ENCODE measurements around the gene ADAMTS9.

ADAMTS9 gene, protein sequence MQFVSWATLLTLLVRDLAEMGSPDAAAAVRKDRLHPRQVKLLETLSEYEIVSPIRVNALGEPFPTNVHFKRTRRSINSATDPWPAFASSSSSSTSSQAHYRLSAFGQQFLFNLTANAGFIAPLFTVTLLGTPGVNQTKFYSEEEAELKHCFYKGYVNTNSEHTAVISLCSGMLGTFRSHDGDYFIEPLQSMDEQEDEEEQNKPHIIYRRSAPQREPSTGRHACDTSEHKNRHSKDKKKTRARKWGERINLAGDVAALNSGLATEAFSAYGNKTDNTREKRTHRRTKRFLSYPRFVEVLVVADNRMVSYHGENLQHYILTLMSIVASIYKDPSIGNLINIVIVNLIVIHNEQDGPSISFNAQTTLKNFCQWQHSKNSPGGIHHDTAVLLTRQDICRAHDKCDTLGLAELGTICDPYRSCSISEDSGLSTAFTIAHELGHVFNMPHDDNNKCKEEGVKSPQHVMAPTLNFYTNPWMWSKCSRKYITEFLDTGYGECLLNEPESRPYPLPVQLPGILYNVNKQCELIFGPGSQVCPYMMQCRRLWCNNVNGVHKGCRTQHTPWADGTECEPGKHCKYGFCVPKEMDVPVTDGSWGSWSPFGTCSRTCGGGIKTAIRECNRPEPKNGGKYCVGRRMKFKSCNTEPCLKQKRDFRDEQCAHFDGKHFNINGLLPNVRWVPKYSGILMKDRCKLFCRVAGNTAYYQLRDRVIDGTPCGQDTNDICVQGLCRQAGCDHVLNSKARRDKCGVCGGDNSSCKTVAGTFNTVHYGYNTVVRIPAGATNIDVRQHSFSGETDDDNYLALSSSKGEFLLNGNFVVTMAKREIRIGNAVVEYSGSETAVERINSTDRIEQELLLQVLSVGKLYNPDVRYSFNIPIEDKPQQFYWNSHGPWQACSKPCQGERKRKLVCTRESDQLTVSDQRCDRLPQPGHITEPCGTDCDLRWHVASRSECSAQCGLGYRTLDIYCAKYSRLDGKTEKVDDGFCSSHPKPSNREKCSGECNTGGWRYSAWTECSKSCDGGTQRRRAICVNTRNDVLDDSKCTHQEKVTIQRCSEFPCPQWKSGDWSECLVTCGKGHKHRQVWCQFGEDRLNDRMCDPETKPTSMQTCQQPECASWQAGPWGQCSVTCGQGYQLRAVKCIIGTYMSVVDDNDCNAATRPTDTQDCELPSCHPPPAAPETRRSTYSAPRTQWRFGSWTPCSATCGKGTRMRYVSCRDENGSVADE (N-terminal part only)

DNA sequence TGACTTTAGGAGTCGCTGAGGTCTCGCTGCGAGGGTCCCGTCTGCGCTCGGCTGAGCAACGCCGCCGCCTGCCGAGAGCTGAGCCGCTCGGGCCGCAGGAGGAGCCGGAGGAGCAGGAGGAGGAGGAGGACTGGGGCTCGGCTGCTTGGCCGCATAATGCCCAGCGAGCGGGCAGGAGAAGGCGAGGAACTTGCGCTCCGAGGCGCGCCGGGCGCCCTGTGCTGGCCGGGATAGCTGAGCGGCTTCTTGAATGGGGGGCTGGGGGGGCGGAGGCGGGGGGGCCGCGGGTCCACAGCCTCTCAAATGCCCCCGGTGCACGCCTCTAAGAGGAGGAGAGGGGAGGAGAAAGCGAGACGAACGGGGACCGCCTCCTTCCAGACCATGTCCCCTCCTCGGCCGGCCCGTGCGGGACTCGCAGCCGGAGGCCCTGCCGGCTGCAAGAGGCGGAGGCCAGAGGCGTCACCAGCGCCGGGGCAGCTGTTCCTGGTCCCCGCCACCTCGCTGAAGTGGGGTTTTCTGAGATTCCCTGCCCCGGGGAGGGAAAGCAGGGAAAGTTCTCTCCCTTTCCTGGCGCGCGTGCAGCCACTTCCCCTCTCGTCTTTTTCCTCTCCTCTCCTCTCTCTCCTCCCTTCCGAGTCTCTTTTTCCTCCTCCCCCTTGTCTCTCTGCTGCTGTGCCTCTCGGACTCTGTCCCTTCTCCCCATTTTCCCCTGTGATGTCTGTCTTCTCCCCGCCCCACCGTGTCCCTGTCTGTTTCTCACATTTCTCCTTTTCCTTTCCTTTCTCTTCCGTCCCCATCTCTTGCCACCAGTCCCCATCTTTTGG, at the start of gene ADAMTS9:
Gene ADAMTS9 (minus strand): TSS at position 220 of the 824 bp plus-strand sequence. CDS start 343 bp downstream, outside the sequence.
- peak; percentile 36 for DNase-seq

DNA sequence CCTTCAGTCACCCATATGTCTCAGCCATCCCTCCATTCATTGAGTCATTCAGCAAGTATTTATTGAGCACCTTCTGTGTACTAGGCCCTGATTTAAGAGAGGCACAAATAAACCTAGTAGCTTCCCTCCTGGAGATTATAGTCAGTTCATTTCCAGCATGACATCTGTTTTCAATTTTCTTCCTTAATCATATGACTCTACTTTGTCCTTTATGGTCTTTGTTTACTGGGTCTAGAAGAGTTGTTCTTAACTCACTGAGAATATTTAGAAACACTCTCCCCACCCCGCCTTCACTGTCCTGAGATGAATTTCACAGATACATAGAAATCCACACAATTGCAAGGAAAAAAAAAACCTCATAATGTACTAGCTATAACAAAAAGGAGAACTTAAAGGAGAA, 44.8 kb upstream of the ADAMTS9 start:
- no peak for DNase-seq

DNA sequence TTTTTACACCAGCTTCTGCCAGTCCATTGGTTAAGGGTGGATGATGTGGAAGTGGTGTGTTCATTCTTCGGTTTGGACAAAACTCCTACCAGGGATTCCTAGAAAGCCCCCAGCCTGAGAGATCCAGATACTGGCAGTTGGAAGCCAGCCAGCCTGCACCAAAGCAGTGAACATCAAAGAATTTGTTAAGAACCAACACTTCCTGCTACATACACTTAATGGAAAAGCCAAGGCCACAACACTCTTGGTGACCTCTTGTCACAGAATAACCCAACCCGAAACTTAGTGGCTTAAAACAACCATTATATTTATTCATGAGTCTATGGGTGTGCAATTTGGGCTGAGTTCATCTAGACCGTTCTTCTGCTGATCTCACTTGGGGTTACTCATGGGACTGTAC, 42.9 kb upstream of the ADAMTS9 start:
- no peak for DNase-seq

DNA sequence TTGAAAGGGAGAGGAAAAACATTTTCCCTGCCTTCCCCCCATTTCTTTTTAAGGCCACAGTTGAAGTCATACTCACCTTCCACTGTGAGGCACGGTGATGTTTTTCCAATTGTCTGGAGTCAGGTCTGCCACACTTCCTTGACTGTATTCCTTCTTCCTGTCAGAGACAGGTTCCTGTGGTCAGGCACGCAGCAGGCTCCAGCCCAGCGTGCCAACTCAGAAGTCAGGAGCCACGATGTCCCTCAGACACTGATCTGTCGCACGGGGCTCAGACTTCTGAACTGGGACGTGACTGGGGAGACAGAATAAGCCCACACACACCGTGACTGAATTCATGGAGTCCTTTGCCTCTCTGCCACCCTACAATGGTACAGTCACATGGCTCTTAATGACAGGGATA, 41.2 kb upstream of the ADAMTS9 start:
- DNase-seq, result no peak

DNA sequence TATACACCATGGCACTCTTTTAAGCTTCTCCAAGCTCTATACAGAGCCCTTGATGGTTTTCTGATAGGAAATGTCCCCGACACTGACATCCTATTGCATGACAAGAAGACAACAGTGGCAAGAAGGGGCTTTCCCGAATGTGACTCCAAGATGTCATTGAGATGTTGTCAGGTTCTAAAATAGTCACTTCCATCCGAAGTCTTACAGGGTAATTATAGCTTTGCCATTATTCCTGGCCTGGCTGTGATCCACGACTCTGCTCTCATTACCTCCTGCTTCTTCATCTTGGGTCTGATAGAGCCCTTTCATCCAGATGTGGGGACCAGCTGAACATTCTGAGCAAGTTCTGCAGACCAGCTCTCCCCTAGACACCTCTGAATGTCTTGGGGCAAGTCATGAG, 40.6 kb upstream of the ADAMTS9 start:
- no peak for DNase-seq

DNA sequence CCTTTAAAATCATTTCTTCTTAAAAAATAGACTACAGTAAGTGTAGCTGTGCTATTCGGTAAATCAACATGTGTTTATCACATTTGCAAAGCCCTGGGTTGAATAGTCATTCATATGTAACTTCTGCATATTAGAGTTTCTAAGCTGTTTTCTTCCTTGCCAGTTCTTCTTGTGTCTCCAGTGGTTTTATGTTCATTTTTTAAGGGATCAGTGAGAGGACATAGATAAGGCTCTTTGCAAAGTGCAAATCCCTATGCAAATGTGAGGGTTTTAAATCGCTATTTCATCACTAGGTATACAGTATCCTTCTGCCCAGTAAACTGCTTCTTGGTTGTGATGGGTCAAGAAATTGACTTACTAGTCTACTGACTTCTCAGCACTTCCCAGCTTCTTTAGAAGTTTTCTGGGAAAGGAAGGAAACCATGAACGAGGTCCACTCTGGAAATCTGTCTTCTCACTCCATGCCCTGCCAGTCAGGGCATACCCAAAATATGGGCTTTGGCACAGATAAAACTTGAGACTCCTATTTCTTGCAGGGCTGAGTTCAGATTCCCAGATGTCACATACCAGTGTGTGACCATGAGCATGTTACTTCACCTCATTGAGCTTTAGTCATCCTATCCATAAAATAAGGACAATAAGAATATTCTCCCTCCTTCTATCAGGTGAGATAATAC, 38.8 kb upstream of the ADAMTS9 start:
- DNase-seq, result no peak

DNA sequence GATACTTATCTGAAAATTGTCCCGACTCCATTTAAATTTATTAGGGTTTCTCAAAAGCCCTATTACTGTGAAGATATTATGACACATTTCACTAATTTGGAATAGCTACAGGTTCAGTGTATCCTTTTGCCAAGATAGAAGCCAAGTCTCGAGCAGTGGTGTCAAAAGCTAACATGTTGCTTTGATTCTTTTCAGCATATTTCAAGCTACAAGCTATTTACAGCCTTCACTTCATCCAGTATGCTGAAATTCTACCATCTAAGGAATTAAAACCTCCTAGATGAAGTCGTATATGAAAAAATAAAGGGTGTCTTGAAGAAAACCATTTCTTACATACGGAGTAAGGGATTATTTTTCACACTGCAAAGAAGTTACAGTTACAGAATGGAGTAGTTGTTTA, 31.2 kb upstream of the ADAMTS9 start:
- no peak for DNase-seq

DNA sequence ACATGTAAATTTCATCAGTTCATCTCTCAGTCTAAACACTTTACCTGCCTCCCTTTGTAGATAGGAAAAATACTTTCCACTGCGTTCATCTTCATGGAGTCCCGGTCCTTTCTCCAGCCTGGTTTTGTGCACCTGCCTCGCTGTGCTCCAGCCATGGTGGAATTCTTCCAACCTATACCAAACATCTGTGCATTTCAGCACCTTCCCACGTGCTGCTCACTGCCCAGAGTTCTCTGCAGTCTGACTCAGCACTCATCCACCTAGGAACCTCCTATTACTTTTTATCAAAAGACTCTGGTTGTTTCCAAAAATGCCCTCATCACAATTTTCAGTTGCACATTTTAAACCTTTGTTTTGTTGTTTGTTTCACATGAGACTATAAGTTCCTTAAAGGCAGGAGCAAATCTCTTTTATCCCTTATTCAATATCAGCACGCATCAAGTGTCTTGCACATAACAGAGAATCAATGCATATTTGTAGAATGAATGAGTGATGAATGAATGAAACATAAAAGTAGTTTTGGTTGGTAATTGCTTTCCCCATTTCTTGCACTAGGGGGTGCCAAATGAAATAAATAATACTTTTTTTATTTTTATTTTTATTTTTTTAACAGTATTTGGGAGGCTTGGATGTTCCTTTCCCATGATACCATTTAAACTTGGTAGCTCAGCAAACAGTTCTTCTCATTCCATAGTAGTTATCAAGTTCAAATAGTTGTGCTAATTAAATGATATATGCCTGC, 30.2 kb upstream of the ADAMTS9 start:
- peak; percentile 3 for DNase-seq

DNA sequence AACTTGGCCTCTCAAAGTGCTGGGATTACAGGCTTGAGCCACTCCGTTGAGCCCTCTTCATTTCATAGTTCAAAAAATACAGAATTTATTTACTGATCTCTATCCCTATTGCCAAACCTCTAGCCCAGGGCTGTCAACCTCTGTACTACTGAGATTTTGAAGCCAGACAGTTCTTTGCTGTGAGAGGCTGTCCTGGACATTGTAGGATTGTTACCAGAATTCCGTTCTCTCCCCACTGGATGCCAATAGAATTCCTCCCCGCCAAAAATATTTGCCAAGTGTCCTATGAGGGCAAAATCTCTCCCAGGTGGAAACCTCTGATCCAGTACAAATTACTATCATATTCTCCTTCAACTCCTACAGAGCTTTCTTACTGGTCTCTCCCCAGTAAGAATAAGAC, 29.6 kb upstream of the ADAMTS9 start:
- DNase-seq, result no peak

DNA sequence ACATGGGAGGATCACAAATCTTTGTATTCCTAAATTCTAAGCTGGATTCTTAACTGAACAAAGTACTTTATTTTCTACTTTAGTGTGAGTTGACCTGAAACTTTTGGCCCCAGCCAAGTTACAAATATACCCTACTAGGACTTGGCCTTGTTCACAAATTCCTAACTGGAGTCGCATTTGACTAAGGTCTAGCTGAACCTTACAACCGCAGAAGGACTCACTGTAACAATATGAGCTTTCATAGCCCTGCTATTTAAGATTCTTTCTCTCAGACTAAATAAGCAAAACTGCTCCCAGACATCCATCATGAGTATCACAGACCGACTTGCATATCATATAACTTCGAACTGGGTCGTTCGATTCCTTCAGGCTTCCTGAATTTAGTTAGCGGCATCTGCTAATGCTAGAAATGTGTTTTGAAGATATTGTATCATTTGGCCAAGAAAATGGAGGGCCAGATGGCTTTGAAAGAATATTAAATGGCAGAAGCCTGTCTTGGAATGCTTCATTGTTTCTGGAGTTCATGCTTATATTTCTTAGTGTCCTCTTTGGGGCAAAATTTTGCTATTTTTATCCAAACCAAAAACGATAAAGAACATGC, 28.4 kb upstream of the ADAMTS9 start:
- no peak for DNase-seq

DNA sequence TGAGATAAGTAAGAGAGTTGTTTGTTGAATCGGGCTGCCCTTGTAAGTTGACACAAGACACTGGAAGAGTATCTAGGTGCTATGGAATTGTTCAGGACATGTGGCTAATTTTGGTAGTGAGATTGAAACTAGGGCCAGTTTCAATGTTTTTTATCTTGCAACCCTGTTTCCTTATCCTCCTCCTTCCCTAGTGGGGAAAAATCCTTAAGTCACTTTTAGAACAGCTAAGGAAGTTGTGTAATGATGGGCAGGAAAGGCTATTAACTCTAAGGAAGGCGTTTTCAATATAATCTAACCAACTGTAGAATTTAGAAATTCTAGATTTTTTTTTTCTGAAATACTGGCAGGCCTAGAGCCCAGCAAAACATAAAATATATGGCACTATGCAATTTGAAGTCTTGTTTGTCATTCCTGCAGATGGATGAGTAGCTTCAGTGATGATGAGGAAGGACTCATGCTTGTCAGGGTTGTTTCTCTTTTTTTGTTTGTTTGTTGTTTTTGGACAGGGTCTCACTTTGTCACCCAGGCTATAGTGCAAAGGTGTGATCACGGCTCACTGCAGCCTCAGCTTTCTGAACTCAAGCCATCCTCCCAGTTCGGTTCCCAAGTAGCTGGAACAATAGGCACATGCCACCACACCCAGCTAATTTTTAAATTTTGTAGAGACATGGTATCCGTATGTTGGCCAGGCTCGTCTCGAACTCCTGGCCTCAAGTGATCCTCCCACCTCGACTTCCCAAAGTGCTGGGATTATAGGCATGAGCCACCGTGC, 27.6 kb upstream of the ADAMTS9 start:
- DNase-seq, result no peak

DNA sequence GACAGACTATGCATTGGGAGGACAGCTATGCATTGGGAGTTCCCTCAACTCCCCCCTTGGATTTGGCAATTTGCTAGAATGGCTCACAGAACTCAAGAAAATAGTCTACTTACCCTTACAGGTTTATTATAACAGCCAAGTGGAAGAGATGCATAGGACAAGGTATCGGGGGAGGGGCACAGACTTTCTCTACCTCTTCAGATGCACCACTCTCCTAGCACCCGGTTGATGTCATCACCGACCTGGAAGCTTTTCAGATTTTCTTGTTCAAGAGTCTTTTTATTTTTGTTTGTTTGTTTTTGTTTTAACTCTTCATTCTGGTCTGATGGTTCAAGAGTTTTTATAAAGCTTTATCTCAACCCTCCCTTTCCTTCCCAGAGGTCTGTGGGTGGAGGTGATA, 20.7 kb upstream of the ADAMTS9 start:
- no peak for DNase-seq

DNA sequence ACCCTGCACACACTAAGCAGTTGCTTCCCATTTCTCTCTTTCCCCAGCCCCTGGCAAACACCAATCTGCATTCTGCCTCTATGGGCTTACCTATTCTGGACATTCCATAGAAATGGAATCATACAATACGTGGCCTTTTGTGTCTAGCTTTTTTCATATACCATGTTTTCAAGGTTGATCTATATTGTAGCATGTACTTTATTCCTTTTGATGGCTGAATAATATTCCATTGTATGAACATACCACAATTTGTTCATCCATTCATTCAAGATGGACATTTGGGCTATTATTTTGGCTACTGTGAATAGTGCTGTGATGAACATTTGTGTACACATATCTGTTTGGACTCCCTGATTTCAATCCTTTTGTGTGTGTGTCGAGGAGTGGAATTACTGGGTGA, 18.1 kb upstream of the ADAMTS9 start:
- DNase-seq, result no peak

DNA sequence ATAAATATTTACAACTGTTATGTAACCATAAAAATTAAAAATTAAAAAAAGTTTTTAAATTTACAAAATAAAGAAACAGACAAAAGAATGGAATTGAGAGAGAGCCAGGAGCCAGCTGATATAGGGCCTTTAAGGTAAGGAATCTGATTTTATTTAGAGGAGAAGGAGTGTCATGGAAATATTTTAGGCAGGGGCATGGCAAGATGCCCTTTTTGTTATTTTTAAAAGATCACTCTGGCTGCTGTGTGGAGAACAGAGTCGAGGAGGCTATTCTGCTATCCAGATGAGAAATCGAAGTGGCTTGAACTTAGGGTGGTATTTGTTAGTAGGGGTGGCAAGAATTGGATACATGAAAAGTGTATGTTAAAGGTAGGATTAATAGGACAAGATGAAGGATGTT, 9.1 kb upstream of the ADAMTS9 start:
- DNase-seq, result no peak

DNA sequence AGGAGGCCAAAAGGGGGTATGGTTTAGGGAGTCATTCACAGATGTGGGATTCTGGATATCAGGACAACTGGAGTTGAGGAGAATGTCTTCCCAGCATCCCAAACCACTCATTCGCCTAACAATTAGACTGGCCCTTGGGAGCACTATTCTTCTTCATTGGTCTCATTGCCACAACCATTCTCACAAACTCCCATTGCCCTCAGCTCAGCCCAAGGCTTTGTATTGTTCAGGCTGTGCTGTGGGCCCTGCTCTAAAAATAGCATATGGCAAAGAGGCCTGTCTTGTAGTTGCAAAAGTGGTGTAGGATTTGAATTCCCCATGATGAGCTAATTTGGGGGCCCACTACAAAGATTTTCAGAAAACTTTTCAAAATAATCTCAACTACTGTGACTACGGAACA, 6.3 kb upstream of the ADAMTS9 start:
- DNase-seq, result no peak

DNA sequence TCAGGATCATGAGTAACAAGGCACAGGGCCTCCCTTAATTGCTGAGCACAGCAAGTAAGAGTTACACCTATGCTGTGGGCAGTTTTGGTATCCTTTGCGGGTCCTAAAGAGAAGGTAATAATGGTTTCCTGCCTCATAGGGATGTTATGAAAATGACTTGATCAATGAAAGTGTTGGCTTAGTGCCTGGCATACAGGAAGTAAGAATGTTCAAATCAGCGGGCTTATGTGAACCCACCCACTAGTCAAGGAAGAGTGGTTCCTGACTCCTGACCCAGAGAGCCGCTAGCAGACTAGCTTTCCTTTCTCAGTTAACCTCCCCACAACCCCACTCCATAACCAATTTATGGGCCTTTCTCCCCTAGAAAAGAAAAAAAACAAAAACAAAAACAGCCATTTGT, 5.2 kb upstream of the ADAMTS9 start:
- no peak for DNase-seq

DNA sequence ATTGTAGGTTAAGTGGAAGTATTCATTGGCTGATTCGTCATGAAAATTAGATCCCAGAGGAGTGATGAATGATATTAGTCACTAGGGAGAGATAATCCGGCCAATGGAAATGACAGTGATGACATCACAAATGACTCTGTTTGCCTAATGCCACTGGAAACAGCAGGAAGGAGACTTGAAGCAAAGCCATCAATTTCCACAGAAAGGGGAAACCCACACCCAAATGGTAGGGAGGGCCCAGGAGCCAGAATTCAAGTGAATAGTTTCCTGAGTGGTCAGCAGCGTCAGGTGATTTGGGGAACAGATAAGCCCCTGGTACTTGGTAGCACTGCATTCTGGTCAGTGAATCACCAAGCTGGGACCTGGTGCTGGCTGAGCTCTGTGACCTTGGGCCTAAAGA, 3.3 kb upstream of the ADAMTS9 start:
- no peak for DNase-seq

DNA sequence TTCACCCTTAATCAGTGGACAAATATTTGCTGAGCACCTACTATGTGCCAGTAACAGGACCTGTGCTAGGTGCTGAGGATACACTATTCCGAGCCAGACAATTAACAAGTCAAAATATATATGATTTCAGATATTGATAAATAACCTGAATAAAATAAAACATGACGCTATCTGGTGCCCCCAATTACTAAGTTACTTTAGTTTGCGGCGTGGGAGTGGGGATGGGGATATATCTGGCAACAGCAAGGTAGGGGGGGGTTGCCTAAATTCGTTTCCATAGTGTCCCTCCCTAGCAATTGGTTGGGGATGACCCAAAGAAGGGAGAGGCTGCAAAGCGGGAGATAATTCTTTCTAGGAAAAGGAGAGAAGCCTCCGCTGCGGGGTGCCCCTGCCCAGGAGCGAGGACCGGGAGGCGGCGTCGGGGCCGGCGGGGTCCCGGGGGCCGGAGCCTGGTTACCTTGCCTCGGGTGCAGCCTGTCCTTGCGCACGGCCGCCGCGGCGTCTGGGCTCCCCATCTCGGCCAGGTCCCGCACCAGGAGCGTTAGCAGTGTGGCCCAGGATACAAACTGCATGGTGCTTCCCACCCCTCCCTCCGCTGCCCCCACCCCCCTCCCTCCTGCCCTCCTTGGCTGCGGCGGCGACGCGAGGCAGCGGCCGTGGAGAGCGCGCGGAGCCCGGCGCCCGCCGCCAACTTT, 567 bp downstream of the ADAMTS9 start:
- no peak for DNase-seq

DNA sequence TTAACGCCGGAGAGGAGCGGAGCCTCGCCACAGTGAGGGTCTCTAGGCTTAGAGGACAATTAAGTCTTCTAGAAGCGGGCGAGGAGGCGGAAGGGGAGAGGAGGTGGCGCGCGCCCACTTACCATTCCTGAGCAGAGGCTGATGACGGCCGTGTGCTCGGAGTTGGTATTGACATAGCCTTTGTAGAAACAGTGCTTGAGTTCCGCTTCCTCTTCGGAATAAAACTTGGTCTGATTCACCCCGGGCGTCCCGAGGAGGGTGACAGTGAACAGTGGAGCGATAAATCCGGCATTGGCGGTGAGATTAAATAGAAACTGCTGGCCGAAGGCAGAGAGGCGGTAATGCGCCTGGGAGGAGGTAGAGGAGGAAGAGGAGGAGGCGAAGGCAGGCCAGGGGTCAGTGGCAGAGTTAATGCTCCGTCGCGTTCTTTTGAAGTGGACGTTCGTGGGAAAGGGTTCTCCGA, 1.3 kb downstream of the ADAMTS9 start:
- DNase-seq, result peak; percentile 56

Measured in hematopoietic multipotent progenitor cell treated with erythropoietin and hydrocortisone succinate and interleukin-3 and kit ligand, for 4 days (in vitro differentiated cells).